Measurements from ENCODE around the gene SLC46A1. TPM values are rescaled to one million over a fixed set of nuclear protein-coding genes. Genes with fewer than 3 reads are reported as not detected.

Gene SLC46A1
- 1 to 10 TPM; 3.7 to 7.6 TPM for total RNA-seq

DNA sequence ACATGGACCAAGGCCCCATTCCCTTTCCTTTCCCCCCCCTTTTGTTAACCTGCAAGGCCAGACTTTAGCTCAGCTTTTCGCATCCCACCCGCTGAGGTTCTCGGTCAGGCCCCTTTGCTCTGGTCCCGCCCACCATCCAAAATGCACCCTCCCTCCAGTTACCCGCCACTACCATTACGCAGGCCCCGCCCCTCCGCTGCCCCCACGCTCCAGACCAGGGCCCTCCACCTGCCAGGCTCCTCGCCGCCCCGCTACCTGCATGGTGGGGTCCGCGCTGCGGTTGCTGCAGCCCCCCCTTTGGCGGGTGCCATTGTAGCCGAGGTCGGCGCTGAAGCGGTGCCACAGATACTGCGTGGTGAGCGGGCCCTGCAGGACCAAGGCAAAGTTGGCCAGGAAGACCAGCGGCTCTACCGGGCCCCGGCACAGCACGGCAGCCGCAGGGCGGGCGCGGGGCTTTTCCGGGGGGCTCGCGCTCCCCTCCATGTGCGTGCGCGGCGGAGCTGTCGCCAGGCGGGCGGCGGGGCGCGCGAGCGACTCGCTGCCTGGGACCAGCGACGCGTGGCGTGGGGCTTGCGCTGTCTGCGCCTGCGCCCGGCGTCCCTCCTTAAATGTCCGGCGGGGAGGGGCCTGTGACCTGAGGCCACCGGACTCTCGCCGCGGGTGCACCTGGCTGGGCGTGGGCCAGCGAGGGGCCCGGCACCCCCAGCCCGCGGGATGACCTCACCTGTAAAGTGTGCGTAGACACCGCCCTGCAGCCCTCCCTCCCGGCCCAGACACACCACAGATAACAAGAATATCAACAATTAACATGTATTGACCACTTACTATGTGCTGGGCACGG is at the start of gene SLC46A1:
Gene SLC46A1, minus strand, starts transcription at position 581 of the 841 bp plus-strand sequence. Its CDS starts 98 bp downstream, at position 483.

DNA sequence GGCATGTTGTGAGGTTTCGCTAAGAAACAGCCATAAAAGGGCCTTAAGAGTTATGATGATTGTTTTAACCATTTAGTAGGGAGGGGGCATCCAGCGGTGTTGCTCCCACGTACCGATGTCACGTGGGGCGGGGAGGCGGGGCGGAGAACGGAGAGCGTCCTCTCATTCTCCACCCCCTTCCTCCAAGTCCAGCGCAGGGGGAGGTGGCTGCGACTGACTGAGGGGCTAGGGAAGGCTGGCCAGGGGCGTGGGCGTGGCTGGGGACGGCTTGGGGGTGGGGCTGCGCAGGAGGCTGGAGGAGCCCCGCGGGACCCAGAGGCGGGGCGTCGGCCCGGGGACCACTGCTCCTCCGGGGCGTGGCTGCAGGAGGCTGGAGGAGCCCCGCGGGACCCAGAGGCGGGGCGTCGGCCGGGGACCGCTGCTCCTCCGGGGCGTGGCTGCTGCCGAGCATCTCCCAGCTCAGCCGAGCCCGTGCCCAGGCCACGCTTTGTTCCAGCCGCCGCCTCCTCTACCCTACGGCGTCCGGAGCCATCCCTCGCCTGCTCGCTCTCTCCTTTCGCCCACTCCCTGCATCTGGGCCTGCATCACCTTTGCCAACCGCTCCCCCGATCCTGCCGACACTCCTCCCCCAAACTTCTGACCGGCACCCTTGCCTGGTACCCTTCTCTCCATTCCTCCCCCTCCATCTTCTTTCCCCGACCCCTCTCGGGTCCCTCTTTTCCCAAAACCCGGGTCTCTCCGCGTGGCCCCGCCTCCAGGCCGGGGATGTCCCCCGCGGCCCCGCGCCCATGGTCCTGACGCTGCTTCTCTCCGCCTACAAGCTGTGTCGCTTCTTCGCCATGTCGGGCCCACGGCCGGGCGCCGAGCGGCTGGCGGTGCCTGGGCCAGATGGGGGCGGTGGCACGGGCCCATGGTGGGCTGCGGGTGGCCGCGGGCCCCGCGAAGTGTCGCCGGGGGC is 34.5 kb downstream of the SLC46A1 start, which contains the start of gene SARM1:
Gene SARM1, plus strand, starts transcription at position 450 of the 958 bp plus-strand sequence. Its CDS starts 339 bp downstream, at position 789.

DNA sequence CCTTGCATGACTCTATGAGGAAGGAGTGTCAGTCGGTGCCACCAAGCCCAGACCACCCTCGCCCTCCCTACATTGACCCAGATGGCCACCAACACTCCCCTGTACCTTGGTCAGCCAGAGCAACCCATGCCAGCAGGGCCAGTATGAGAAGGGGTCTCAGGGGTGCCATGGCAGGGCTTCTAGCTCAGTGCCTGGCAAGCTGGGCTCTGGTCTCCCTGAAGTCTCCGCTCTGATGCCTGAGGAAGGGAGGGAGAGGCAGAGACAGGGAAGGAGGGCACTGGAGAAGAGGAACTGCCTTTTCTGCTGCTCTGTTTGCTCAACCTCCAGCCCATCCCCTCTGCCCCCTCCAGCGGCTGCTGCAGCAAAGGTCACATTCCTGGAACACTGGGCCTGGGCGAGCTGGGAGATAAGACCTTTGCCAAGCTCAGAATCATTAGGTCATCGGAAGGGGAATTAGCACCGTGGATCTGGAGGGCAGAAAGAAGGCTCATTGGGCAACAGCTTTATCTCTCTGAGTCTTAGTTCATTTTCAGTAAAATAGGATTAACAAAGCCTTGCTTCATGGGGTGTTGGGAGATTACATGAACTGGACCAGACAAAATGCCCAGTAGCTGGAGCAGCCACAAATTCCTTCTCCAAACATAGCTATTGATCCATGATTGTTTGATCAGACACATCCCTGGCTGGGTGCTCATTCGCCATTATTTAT is 35.8 kb downstream of the SLC46A1 start, which contains the start of gene VTN:
Gene VTN, minus strand, starts transcription at position 273 of the 709 bp plus-strand sequence. Its CDS starts 104 bp downstream, at position 169.

DNA sequence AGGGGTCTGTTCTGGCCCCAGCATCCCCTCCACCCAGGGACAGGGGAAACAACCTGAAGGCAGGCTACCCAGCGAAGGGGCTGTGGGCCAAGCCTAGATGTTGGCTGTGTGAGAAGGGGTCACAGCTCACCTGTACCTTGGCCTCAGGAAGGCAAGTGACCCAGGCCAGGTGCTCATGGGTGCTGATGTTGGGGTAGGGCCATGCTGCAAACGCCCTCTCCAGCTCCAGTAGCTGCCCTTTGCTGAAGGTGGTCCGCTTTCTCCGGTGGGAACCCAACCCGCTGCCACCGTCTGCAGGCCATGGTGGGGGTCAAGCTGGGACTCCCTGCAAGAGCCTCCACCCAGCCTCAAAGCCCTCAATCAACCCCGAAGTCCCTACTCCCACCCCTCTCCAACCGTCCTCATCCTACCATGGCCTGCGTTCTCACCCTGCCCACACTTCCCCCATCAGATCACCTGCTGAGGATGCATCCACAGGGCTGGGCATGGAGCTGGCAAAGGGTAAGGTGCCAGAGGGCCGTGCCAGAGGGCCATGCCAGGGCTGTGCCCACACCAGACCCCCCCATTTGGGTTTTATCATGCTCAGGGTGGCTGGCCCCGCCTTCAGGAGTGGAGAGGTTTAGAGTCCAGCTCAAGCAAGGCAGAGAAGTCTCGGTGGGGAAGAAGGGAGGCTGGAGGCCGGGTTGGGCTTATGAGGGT is 41.2 kb downstream of the SLC46A1 start, which contains the start of gene SEBOX:
Gene SEBOX, minus strand, starts transcription at position 535 of the 699 bp plus-strand sequence. Its CDS starts 48 bp downstream, at position 487.

DNA sequence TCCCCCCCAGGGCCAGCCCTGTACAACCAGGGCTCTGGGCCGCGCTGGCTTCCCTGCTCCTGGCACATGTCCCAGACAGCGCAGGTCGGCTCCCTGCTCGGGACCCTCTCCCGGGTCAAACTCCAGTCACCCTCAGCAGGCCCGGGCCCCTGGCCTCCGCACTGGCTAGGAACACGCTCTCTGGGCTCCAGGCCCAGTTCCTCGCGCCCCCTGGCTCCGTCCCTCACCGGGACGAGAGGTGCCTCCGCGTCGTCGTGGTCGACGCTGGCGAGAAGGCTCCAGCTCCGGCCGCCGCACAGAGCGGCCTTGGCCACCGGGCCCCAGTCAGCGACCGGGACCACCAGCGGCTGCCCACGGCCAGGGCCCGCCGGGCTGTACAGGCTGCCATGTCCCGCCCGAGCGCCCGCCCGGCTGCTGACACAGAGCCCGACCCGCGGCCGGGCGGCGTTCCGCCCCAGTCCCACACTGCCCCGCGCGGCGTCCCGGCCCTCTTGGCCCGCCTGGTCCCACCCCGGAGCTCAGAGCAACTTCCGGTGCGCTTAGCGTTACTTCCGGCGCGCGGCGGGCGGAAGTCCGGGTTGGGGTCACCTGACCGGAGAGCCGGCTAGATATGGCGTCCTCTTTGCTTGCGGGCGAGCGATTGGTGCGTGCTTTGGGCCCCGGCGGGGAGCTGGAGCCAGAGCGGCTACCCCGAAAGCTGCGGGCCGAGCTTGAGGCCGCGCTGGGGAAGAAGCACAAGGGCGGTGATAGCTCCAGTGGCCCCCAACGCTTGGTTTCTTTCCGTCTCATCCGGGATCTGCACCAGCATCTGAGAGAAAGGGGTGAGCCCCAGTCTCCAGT is 48.7 kb downstream of the SLC46A1 start, which contains the start of gene POLDIP2:
Gene POLDIP2, minus strand, starts transcription at position 467 of the 840 bp plus-strand sequence. Its CDS starts 79 bp downstream, at position 388.

Other genes with a start within 250 kb of the SLC46A1 start
- gene TMEM97, start 87.0 kb downstream of the SLC46A1 start, total RNA-seq = 10 to 100 TPM; 38.2 to 65.9 TPM
- gene IFT20, start 70.7 kb downstream of the SLC46A1 start, total RNA-seq = 10 to 100 TPM; 12.7 to 16.7 TPM
- 10 to 100 TPM; 34.4 to 38.3 TPM for gene TNFAIP1, start 70.5 kb downstream of the SLC46A1 start, total RNA-seq
- gene POLDIP2, start 48.7 kb downstream of the SLC46A1 start, total RNA-seq = 10 to 100 TPM; 83.6 to 98.6 TPM
- not detected for gene SEBOX, start 41.0 kb downstream of the SLC46A1 start, total RNA-seq
- gene VTN, start 35.9 kb downstream of the SLC46A1 start, total RNA-seq = under 1 TPM in 1 of 2 donors, not detected in 1; 0.34 TPM
- 10 to 100 TPM; 13.3 to 17.9 TPM for gene SARM1, start 34.5 kb downstream of the SLC46A1 start, total RNA-seq
- not detected for gene SLC13A2, start 67.4 kb upstream of the SLC46A1 start, total RNA-seq
- not detected for gene FOXN1, start 100.1 kb upstream of the SLC46A1 start, total RNA-seq
- 10 to 100 TPM; 19.3 to 24.0 TPM for gene UNC119, start 146.4 kb upstream of the SLC46A1 start, total RNA-seq
- 10 to 100 TPM; 43.7 to 48.3 TPM for gene PIGS, start 165.3 kb upstream of the SLC46A1 start, total RNA-seq
- 10 to 100 TPM; 16.2 to 19.3 TPM for gene ALDOC, start 170.7 kb upstream of the SLC46A1 start, total RNA-seq
- gene SPAG5, start 192.8 kb upstream of the SLC46A1 start, total RNA-seq = 10 to 100 TPM; 32.0 to 72.9 TPM
- gene RSKR, start 208.0 kb upstream of the SLC46A1 start, total RNA-seq = 1 to 10 TPM; 6.7 to 7.6 TPM
- 100 to 1,000 TPM; 116 to 132 TPM for gene BLTP2, start 238.9 kb upstream of the SLC46A1 start, total RNA-seq

All from melanocyte of skin (primary cell).